Choroid plexus epithelial cell (primary cell): ENCODE measurements around the gene DZIP3.

Source experiments
- DNase-seq: peaks from one replicate; pipeline ENCODE4 v3.0.0-alpha.2; 2010; ENCODE audit warnings: low read depth
- H3K4me3 ChIP-seq: 2 replicates; pipeline ENCODE4 v1.5.1; 2011; ENCODE audit warnings: low read depth, mild to moderate bottlenecking, control low read depth, low read length, moderate library complexity
- CTCF ChIP-seq: conservative IDR thresholded peaks from 2 replicates; pipeline ENCODE4 v1.5.1; 2011; ENCODE audit warnings: low read depth, mild to moderate bottlenecking, control low read depth, inconsistent platforms, low read length, moderate library complexity

DZIP3 gene

GRCh38 chr3:108713816-108714215 is 124.3 kb downstream of the DZIP3 start:
- H3K4me3 ChIP-seq, result no peak overlapping the region
- no peak for TF ChIP-seq CTCF
- DNase-seq, result no peak

GRCh38 chr3:108718454-108718853 is 128.9 kb downstream of the DZIP3 start:
- no peak overlapping the region for H3K4me3 ChIP-seq
- TF ChIP-seq CTCF, result no peak
- DNase-seq, result no peak

DNA sequence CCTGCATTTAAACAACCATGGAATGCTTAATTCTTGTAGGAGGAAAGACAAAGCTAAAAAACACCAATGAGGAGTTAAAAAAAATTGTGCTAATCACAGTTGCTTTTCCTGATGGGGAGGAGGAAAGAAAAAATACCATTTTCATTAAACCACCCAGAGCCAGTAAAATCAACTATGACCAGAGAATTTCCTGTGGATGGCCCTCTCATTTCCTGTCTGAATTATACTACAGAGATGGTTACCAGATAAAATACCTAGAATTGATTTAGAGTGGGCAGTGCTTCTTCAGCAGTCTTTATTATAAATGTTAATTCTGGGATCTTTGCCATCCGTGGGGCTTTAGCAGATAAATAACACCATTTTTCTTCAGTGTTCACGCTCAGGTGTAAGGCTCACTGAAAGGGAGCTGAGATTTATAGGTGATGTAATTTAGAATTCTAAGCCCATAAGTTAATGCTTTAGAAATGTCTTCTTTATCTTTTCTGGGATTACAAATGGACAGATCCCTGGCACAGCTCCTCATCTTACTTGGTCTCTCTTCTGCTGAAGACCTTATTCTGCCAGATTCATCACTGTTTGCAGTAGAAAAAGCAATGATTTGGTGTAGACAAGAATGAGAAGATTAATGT is 129.8 kb downstream of the DZIP3 start:
- TF ChIP-seq CTCF, result no peak
- DNase-seq, result no peak
- no peak overlapping the region for H3K4me3 ChIP-seq

- TF ChIP-seq CTCF, result no peak
- no peak for DNase-seq
- no peak overlapping the region for H3K4me3 ChIP-seq
Measured at GRCh38 chr3:108722724-108723123, 133.2 kb downstream of the DZIP3 start.

DNA sequence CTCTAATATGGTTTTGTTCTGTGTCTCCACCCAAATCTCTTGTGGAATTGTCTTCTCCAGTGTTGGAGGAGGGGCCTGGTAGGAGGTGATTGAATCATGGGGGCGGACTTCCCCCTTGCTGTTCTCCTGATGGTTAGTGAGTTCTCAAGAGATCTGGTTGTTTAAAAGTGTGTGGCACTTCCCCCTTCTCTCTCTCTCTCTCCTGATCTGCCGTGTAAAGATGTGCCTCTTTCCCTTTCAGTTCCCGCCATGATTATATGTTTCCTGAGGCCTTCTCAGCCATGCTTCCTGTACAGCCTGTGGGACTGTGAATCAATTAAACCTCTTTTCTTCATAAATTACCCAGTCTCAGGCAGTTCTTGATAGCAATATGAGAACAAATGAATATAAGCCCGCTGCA is 134.6 kb downstream of the DZIP3 start:
- no peak for TF ChIP-seq CTCF
- H3K4me3 ChIP-seq, result no peak overlapping the region
- no peak for DNase-seq

DNA sequence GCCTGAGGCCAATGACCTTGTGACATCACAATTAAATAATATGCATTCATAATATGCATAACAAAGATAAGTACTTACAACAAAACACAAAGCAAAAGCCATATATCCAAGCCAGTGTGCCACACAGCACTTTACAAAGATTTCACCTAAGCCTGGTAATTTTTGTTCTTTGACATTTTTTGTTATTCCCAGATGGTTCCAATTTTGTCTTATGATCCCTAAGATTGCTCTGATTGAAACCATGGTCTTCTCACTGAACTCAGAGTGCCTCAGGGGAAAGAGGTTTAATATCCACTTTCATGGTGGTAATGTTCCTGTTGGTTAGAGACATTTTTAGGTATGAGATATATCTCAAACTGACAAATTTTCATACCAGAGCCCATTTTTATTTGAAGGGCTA is 138.6 kb downstream of the DZIP3 start:
- no peak overlapping the region for H3K4me3 ChIP-seq
- DNase-seq, result no peak
- TF ChIP-seq CTCF, result no peak

GRCh38 chr3:108728934-108729333 is 139.4 kb downstream of the DZIP3 start:
- H3K4me3 ChIP-seq, result no peak overlapping the region
- no peak for DNase-seq
- no peak for TF ChIP-seq CTCF
